Cerebellar cortex (tissue), 1 donor: ENCODE results near the gene NKAIN4.

Experiments used
- DNase-seq: peaks from one replicate; pipeline ENCODE4 v3.0.0-alpha.2; 2015; ENCODE audit warnings: low spot score

NKAIN4 gene

GRCh38 chr20:63257629-63258028, 3.4 kb upstream of the NKAIN4 start:
- no peak for DNase-seq

GRCh38 chr20:63256954-63257353, 2.7 kb upstream of the NKAIN4 start:
- DNase-seq = no peak

- DNase-seq = no peak
Observed at GRCh38 chr20:63255931-63256704, 1.9 kb upstream of the NKAIN4 start.

GRCh38 chr20:63254606-63255384, 532 bp upstream of the NKAIN4 start:
- no peak for DNase-seq

GRCh38 chr20:63253438-63254231, 628 bp downstream of the NKAIN4 start:
- DNase-seq = no peak

- no peak for DNase-seq
Observed at GRCh38 chr20:63253065-63253437, 1.2 kb downstream of the NKAIN4 start.

GRCh38 chr20:63252284-63252711, 2.0 kb downstream of the NKAIN4 start:
- no peak for DNase-seq

- DNase-seq = peak; percentile 44
Observed at GRCh38 chr20:63251350-63251749, 2.9 kb downstream of the NKAIN4 start.

- DNase-seq = no peak
Observed at GRCh38 chr20:63249891-63250290, 4.4 kb downstream of the NKAIN4 start.

GRCh38 chr20:63248835-63249591, 5.2 kb downstream of the NKAIN4 start:
- no peak for DNase-seq

- DNase-seq = no peak
Observed at GRCh38 chr20:63247671-63248228, 6.5 kb downstream of the NKAIN4 start.

GRCh38 chr20:63246490-63247288, 7.6 kb downstream of the NKAIN4 start:
- DNase-seq = no peak

GRCh38 chr20:63244468-63244867, 9.8 kb downstream of the NKAIN4 start:
- no peak for DNase-seq

- no peak for DNase-seq
Observed at GRCh38 chr20:63243604-63244247, 10.5 kb downstream of the NKAIN4 start.

GRCh38 chr20:63242736-63243135, 11.5 kb downstream of the NKAIN4 start:
- no peak for DNase-seq

- DNase-seq = no peak
Observed at GRCh38 chr20:63241272-63241671, 13.0 kb downstream of the NKAIN4 start.

- no peak for DNase-seq
Observed at GRCh38 chr20:63240004-63240403, 14.3 kb downstream of the NKAIN4 start.

- DNase-seq = no peak
Observed at GRCh38 chr20:63239431-63239830, 14.8 kb downstream of the NKAIN4 start.

GRCh38 chr20:63238514-63239125, 15.6 kb downstream of the NKAIN4 start:
- DNase-seq = no peak

GRCh38 chr20:63238031-63238430, 16.2 kb downstream of the NKAIN4 start:
- no peak for DNase-seq
